ENCODE data around the gene FGF21.
A peak's percentile ranks its signal among the peaks of the same experiment; 100 is the strongest.

FGF21 gene

DNA sequence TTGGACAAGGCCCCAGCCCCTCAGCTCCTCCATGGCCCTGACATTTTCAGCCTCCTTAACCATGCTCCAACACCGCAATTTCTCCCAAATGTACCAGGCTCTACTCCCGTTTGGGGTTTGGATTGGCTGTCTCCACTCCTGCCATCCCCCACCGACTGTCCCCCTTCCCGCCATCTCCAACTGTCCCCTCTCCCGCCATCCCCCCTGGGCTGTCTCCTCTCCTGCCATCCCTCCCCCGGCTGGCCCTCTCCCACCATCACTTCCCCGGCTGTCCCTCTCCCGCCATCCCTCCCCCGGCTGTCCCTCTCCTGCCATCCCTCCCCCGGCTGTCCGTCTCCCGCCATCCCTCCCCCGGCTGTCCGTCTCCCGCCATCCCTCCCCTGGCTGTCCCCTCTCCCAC is 50.1 kb downstream of the FGF21 start:
- no peak for DNase-seq (ENCODE audit: low read depth)

DNA sequence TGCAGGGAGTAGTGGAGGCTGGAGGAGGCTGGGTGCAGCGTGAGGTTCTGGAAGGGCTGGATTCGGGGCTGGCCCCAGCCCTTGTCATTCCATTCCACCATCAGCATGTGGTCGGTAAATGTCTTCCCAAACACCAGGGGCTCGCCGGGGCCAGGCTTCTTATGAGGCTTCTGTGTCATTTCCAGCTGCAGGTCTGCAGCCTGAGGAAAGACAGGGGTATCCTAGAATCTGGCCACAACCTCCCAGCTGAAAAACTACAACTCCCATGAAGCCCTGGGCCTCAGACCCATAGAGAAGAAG is 51.1 kb downstream of the FGF21 start:
- DNase-seq (ENCODE audit: low read depth), result no peak
- TF ChIP-seq CTCF (IDR thresholded peaks at IDR 0.05; ENCODE audit: low read length, missing control alignments), result no peak

More for the DNA sequence above, 50.1 kb downstream of the FGF21 start:
- H3K4me3 ChIP-seq (replicated peaks; ENCODE audit: low read depth, low read length), result no peak overlapping the region
- TF ChIP-seq CTCF (IDR thresholded peaks at IDR 0.05; ENCODE audit: low read length, missing control alignments), result no peak

DNA sequence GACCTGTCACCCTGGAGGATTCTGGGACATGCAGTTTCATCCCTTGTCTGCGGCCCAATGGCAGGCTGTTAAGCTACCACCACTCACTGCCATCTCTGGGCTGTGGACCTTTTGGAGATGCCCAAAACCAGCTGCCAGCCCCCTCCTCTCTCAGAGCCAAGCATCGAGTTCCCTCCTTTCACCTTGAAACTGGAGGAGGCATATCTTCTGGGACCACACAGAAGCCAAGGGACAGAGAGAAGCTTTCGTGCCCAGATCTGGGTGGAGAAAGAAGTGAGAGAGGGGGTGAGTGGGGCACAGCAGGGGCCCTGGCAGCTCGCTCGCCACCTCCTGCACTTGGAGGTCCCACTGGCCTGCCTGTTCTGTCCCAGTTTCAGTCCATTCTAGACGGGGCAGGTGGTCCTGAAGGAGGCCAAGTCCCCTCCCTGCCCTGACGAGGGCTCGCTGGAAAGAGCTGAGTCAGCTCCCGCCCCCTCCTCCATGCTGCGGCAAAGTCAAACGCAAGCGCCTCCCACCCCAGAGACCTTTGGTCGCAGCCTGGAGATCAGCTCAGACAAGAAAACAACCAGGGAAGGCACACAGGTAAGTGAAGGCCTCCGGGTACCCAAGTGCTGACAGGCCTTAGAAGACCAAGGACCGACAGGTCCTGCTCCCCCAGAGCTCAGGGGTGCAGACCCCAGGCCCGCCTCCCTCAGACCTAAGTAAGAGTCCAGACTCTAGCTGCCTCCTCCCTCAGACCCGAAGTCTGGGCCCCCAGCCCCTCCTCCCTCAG is 51.7 kb downstream of the FGF21 start:
- peak; percentile 63 for DNase-seq (ENCODE audit: low read depth)
- no peak overlapping the region for H3K4me3 ChIP-seq (replicated peaks; ENCODE audit: low read depth, low read length)
- no peak for TF ChIP-seq CTCF (IDR thresholded peaks at IDR 0.05; ENCODE audit: low read length, missing control alignments)

More for the DNA sequence above, 51.1 kb downstream of the FGF21 start:
- H3K4me3 ChIP-seq (replicated peaks; ENCODE audit: low read depth, low read length), result no peak overlapping the region

DNA sequence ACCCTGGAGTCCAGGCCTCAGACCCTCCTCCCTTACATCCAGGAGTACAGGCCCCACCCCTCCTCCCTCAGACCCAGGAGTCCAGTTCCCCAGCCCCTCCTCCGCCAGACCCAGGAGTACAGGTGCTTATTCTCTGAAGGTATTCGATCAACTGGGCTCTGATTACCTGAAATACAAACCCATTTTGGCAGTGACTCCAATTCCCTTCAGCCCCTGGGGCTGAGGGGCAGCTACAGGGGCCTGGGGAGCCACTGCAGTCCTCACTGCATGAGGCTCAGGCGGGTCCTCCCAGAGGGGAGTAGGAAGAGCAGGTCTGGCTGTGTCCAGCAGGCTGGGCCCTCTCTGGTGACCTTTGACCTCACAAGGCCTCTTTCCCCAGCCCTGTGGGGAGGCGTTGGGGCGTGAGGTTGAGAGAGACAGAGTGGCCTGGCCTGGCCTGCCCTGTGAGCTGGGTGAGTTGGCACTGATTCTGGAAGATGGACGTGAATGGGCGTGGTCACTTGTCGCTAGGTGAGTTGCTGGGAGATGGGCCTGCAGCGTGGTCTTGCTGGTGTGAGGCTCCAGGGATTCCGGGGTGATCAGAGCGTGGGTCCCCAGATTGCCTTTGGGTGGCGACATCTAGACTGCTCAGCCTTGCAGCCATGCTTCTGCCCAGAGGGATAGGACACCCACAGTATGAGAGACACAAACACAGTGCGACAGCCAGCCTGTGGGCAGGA is 52.4 kb downstream of the FGF21 start:
- DNase-seq (ENCODE audit: low read depth), result no peak
- TF ChIP-seq CTCF (IDR thresholded peaks at IDR 0.05; ENCODE audit: low read length, missing control alignments), result no peak
- H3K4me3 ChIP-seq (replicated peaks; ENCODE audit: low read depth, low read length), result no peak overlapping the region

All from fibroblast of pulmonary artery (primary cell).